M059J (cell line): Measurements from ENCODE around the gene ASH1L. TPM values are rescaled to one million over a fixed set of nuclear protein-coding genes. Genes with fewer than 3 reads are reported as not detected.

Source experiments
- total RNA-seq: library from RNA; depleted of rRNA; stranded (reverse); fragments of >200 nt; shearing (Covaris generic); gene quantifications from 2 replicates; pipeline ENCODE4 v1.2.3, GENCODE V29; 2014; rRNA removed

ASH1L gene
- total RNA-seq, 1 experiment from 2014 or later = 23.4 TPM

Other genes with a start within 250 kb of the ASH1L start
- gene RUSC1, start 241.9 kb downstream of the ASH1L start, total RNA-seq = 49.0 and 52.9 TPM in 2 replicates
- gene MSTO1, start 47.4 kb upstream of the ASH1L start, total RNA-seq = 10.9 and 21.0 TPM in 2 replicates
- 61.5 and 63.1 TPM in 2 replicates for gene YY1AP1, start 126.0 kb upstream of the ASH1L start, total RNA-seq
- gene DAP3, start 126.3 kb upstream of the ASH1L start, total RNA-seq = 116 and 197 TPM in 2 replicates